SK-N-MC (cell line): ENCODE results near the gene SHANK3.

ENCODE experiments used
- EZH2 ChIP-seq: fragments of 200-600 bp; sonication (generic); IDR thresholded peaks from one replicate; pipeline ENCODE4 v1.6.1; 2017; ENCODE audit warnings: antibody characterized with exemption
- POLR2AphosphoS5 ChIP-seq: IDR thresholded peaks from 2 replicates; pipeline ENCODE4 v1.6.1; 2012; ENCODE audit warnings: mild to moderate bottlenecking, low read depth, low read length, borderline replicate concordance

GRCh38 chr22:50711446-50712340, 39.1 kb downstream of the SHANK3 start:
- no peak for TF ChIP-seq POLR2AphosphoS5
- no peak for TF ChIP-seq EZH2
